K562 (cell line): ENCODE measurements around the gene FGR. TPM values are rescaled to one million over a fixed set of nuclear protein-coding genes. Genes with fewer than 3 reads are reported as not detected.

Experiments
- ATAC-seq: fragments of 200-7000 bp; cut with Tn5 transposase; 3 replicates; pipeline ENCODE4 v1.9.1; 2020; ENCODE audit warnings: moderate library complexity
- BruUV-seq: library from RNA; stranded (reverse); fragments of 400-500 nt; replicated peaks from 2 replicates; lab custom pipeline; 2021; lab: Mats Ljungman, UMichigan
- CTCF ChIA-PET: fragments of 300-600 bp; formaldehyde crosslinking; extraction: SDS; loops from one replicate; lab custom pipeline; 2021; ENCODE audit warnings: low intra/inter-chr PET ratio; lab: Yijun Ruan, JAX
- POLR2A ChIA-PET: fragments of 300-600, 350-650 bp; sonication (Branson Sonifier 250); formaldehyde crosslinking; extraction: SDS; loops from one replicate; lab custom pipeline; 2021; ENCODE audit warnings: antibody characterized with exemption, inconsistent platforms; lab: Yijun Ruan, JAX
- DNase-seq, 4 experiments: peaks; one replicate each; pipeline versions ENCODE4 v3.0.0 to v3.0.0-alpha.2; 2011 to 2018; ENCODE audit warnings: low spot score in 3 of 4, mixed read lengths in 3 of 4; ENCODE audit errors: extremely low read depth in 1 of 4
- FAIRE-seq: peaks from 2 replicates; lab custom pipeline; 2011; peaks lifted over from hg19 to GRCh38; lab: Jason Lieb, UNC
- H2AFZ ChIP-seq: 2 replicates; pipeline ENCODE4 v1.6.0; 2011; ENCODE audit warnings: low read depth, low read length, control low read depth, inconsistent platforms
- H3K27ac ChIP-seq: fragments of 200-600 bp; 3 replicates; pipeline ENCODE4 v1.8.0; 2011; ENCODE audit warnings: low read depth, mild to moderate bottlenecking, control low read depth, inconsistent platforms, low read length, moderate library complexity, mixed read lengths; ENCODE audit errors: extremely low read depth
- H3K27me3 ChIP-seq, 2 experiments: fragments of 300-600 bp in 1 of 2; 2 replicates in 1 of 2; 3 replicates in 1 of 2; pipeline versions ENCODE4 v1.6.0 to v1.8.0; 2011; ENCODE audit warnings: inconsistent platforms in 2 of 2, low read length in 2 of 2, mild to moderate bottlenecking in 1 of 2, mixed read lengths in 1 of 2, moderate library complexity in 1 of 2; ENCODE audit not compliant: control insufficient read depth in 2 of 2, insufficient read depth in 2 of 2
- H3K36me3 ChIP-seq: fragments of 300-600 bp; 3 replicates; pipeline ENCODE4 v1.8.0; 2011; ENCODE audit warnings: mild to moderate bottlenecking, low read length, inconsistent platforms; ENCODE audit not compliant: control insufficient read depth, insufficient read depth
- H3K4me1 ChIP-seq, 2 experiments: fragments of 200-600 bp in 1 of 2; replicated peaks in 1 of 2; 2 replicates in 1 of 2; 3 replicates in 1 of 2; pipeline versions ENCODE4 v1.5.1 to v1.8.0; 2011; ENCODE audit warnings: inconsistent platforms in 2 of 2, low read length in 2 of 2, mild to moderate bottlenecking in 1 of 2, mixed read lengths in 1 of 2, moderate library complexity in 1 of 2; ENCODE audit not compliant: control insufficient read depth in 2 of 2, insufficient read depth in 2 of 2
- H3K4me2 ChIP-seq: 2 replicates; pipeline ENCODE4 v1.6.1; 2011; ENCODE audit warnings: low read length, control low read depth, inconsistent platforms, mixed read lengths; ENCODE audit not compliant: insufficient read depth
- H3K4me3 ChIP-seq: fragments of 200-600 bp; sonication (generic), shearing (Covaris generic); 2 replicates; pipeline ENCODE4 v1.5.1; 2016; ENCODE audit warnings: control low read depth, inconsistent platforms
- H3K79me2 ChIP-seq: fragments of 200-600 bp; 3 replicates; pipeline ENCODE4 v1.8.0; 2011; ENCODE audit warnings: low read length, inconsistent platforms; ENCODE audit not compliant: control insufficient read depth, insufficient read depth
- H3K9ac ChIP-seq, 2 experiments: 2 replicates each; pipeline versions ENCODE4 v1.6.0 to v1.6.1; 2011; ENCODE audit warnings: low read depth in 2 of 2, low read length in 2 of 2, control low read depth in 1 of 2, inconsistent platforms in 1 of 2, mild to moderate bottlenecking in 1 of 2, mixed read lengths in 1 of 2; ENCODE audit not compliant: insufficient read depth in 1 of 2
- H3K9me1 ChIP-seq: one replicate; pipeline ENCODE4 v1.6.0; 2011; ENCODE audit warnings: inconsistent platforms, mild to moderate bottlenecking, low read length, moderate library complexity; ENCODE audit not compliant: control insufficient read depth, insufficient read depth
- H3K9me3 ChIP-seq: replicated peaks from 2 replicates; pipeline ENCODE4 v1.5.1; 2011; ENCODE audit warnings: low read depth, low read length, inconsistent platforms; ENCODE audit not compliant: control insufficient read depth, insufficient read depth
- H4K20me1 ChIP-seq: replicated peaks from 2 replicates; pipeline ENCODE4 v1.6.1; 2011; ENCODE audit warnings: low read length, inconsistent platforms, mixed read lengths; ENCODE audit not compliant: control insufficient read depth, insufficient read depth
- BRCA1 ChIP-seq, 2 experiments: fragments of 450-650 bp in 1 of 2; sonication (generic) in 1 of 2; formaldehyde crosslinking in 1 of 2; IDR thresholded peaks; 2 replicates each; pipeline versions ENCODE4 v1.5.0 to v1.6.1; 2017 to 2020; ENCODE audit warnings: mild to moderate bottlenecking in 1 of 2, missing genetic modification reagents in 1 of 2
- CREM ChIP-seq: IDR thresholded peaks from 2 replicates; pipeline ENCODE4 v1.6.1; 2014; ENCODE audit warnings: antibody characterized with exemption, low read depth
- CXXC5 ChIP-seq: fragments of 250-450 bp; sonication (Bioruptor Pico); IDR thresholded peaks from 2 replicates; pipeline ENCODE4 v1.8.0; 2022; ENCODE audit warnings: inconsistent platforms, mild to moderate bottlenecking, moderate library complexity
- MAFG ChIP-seq: fragments of 450-650 bp; conservative IDR thresholded peaks from 2 replicates; pipeline ENCODE4 v1.6.1; 2016; ENCODE audit warnings: missing genetic modification characterization, missing compliant biosample characterization
- MBD2 ChIP-seq: sonication (generic); IDR thresholded peaks from 2 replicates; pipeline ENCODE4 v1.6.1; 2016; ENCODE audit warnings: low read depth, borderline replicate concordance
- MEF2D ChIP-seq: conservative IDR thresholded peaks from 2 replicates; pipeline ENCODE4 v1.6.1; 2016; ENCODE audit warnings: low read depth, missing genetic modification characterization, missing compliant biosample characterization
- MTA3 ChIP-seq: fragments of 450-650 bp; formaldehyde crosslinking; IDR thresholded peaks from 2 replicates; pipeline ENCODE4 v1.6.1; 2017; ENCODE audit warnings: mild to moderate bottlenecking, borderline replicate concordance
- NCOA6 ChIP-seq: fragments of 450-650 bp; IDR thresholded peaks from 2 replicates; pipeline ENCODE4 v1.6.1; 2017; ENCODE audit warnings: mild to moderate bottlenecking
- RUNX1 ChIP-seq: sonication (generic); IDR thresholded peaks from 2 replicates; pipeline ENCODE4 v1.6.1; 2016; ENCODE audit warnings: antibody characterized with exemption, low read depth
- SREBF1 ChIP-seq: fragments of 150-350 bp; IDR thresholded peaks from 2 replicates; pipeline ENCODE4 v1.6.1; 2014; ENCODE audit warnings: antibody characterized with exemption, low read depth, low read length, borderline replicate concordance
- SRSF9 ChIP-seq: fragments of 200-400 bp; formaldehyde crosslinking; IDR thresholded peaks from 2 replicates; pipeline ENCODE4 v1.6.1; 2017; ENCODE audit warnings: low read depth, low read length, borderline replicate concordance
- WGBS: fragments of 100-300 bp; shearing (Covaris generic); methylation state at CpG from one replicate; pipeline ENCODE4 v1.1.6; 2016; ENCODE audit warnings: low coverage, mixed read lengths; ENCODE audit not compliant: insufficient coverage; ENCODE audit errors: missing lambda C conversion rate; 5-methylcytosine and 5-hydroxymethylcytosine counted together
- in situ Hi-C: fragments of 300-500 bp; cut with MboI; formaldehyde crosslinking; loops from 4 replicates; pipeline ENCODE4 v1.15.0; 2018; ENCODE audit warnings: inconsistent platforms, mixed read lengths
- intact Hi-C: fragments of 100-400 bp; cut with micrococcal nuclease; formaldehyde crosslinking; loops from 2 replicates; pipeline ENCODE4 v1.14.2; 2022
- polyA plus RNA-seq, 8 experiments: library from polyadenylated mRNA; depleted of rRNA in 4 of 8; stranded (reverse) in 5 of 8; unstranded in 3 of 8; fragments of >200 nt; fragmentation: Nextera tagmentation in 2 of 8; fragmentation: Illumina TruSeq in 1 of 8; extraction: Ambion mirVana in 2 of 8; extraction: Trizol in 1 of 8; gene quantifications; 2 replicates each; pipeline versions ENCODE4 v1.2.1 to v1.2.3, GENCODE V29; 2011 to 2014; ENCODE audit warnings: inconsistent platforms in 1 of 8, missing spikeins in 1 of 8
- total RNA-seq, 7 experiments: library from RNA; depleted of rRNA in 6 of 7; stranded (reverse); fragments of >200 nt in 6 of 7; fragmentation: Illumina TruSeq in 2 of 7; extraction: Trizol in 2 of 7; gene quantifications; 2 replicates each; pipeline versions ENCODE4 v1.2.1 to v1.2.3, GENCODE V29; 2011 to 2021; ENCODE audit warnings: low replicate concordance in 1 of 7
- TF ChIP-seq, protein P1 (sequence below): conservative IDR thresholded peaks from 2 replicates; pipeline ENCODE4 v1.6.1; 2011; ENCODE audit warnings: low read depth, mild to moderate bottlenecking, low read length; ENCODE audit not compliant: control insufficient read depth
- TF ChIP-seq, protein P2 (sequence below): fragments of 450-650 bp; IDR thresholded peaks from 2 replicates; pipeline ENCODE4 v1.6.1; 2014; ENCODE audit warnings: low read depth, mild to moderate bottlenecking, moderate library complexity, borderline replicate concordance
- TF ChIP-seq, protein P3 (sequence below): IDR thresholded peaks from 3 replicates; pipeline ENCODE4 v1.6.1; 2011; ENCODE audit warnings: borderline replicate concordance, mild to moderate bottlenecking; ENCODE audit not compliant: insufficient read length, insufficient read depth
- TF ChIP-seq, protein P4 (sequence below): sonication (generic); formaldehyde crosslinking; IDR thresholded peaks from 2 replicates; pipeline ENCODE4 v1.9.0; 2022; ENCODE audit warnings: mild to moderate bottlenecking, missing genetic modification reagents

The FGR gene
- total and polyA plus RNA-seq, 9 of the 15 experiments (the other 6 are each of a cell fraction or from before 2014, with no cell fraction given): 0.04 to 0.11 TPM; not detected in 7

DNA sequence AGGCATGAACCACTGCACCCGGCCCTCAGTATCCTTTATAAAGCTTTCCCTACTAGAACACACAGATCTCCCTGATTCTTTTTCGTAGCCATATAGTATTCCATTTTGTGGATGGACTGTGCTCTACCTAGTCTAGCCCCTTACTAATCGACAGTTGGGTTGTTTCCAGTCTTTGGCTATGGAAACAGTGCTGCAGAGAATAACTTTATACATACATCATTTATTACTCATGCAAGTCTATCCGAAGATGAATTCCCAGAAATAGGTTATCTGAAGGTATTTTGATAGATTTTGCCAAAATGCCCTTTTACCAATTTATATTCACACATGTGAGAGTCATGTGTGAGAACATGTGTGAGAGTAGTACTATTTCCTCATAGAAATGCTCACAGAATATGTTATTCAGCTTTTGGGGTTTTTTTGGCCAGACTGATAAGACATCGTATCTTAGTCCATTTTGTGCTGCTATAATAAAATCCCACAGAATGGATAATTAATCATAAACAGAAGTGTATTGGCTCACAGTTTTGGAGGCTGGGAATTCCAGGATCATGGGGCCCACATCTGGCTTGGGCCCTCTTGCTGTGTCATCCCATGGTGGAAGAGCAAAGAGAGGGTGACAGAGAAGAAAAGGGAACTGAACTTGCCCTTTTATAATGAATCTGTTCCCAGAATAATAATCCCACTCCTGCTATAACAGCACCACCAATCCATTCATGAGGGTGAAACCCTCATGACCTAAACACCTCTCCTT is 17.3 kb upstream of the FGR start (continued):
- TF ChIP-seq, protein P1, sequence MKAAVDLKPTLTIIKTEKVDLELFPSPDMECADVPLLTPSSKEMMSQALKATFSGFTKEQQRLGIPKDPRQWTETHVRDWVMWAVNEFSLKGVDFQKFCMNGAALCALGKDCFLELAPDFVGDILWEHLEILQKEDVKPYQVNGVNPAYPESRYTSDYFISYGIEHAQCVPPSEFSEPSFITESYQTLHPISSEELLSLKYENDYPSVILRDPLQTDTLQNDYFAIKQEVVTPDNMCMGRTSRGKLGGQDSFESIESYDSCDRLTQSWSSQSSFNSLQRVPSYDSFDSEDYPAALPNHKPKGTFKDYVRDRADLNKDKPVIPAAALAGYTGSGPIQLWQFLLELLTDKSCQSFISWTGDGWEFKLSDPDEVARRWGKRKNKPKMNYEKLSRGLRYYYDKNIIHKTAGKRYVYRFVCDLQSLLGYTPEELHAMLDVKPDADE: no peak
- TF ChIP-seq MEF2D (tag) (no peak), SRSF9 (no peak), MAFG (0 out of 2 replicates have a peak, but pooled peaks have one; percentile 10)
- TF ChIP-seq, all 486 proteins: peak for 5

DNA sequence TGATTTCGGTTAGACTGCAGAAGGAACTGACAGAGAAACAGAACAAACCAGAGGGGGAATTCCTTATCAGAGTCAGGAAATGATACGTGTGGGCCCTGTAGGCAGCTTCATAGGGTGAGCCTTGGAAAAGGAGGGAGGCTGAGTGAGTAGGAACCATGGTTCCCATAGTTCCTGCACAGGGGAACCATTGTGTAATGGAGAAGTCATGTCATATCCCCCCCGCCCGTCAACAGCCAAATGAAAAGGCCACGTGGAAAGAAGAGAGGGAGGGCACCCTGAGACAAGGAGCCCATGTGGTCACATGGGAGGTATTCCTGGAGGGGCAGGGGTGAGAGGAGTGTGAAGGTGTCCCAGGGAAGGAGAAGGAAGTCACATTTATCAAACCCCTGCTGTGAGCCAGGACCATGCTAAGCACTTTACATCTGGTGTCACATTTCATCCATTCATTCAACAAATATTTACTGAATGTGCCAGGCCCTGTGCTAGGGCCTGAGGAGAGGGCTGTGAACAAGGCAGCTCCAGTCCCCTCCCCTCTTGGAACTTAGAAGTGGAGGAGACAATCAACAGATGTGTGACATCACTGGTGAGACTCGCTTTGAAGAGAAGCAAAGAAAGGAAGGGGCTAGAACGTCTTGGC is 15.7 kb upstream of the FGR start:
- Histone ChIP-seq H3K27me3 (no peaks in the 10 kb centered on the region), H3K4me3 (no peak overlapping the region), H3K9me3 (no peaks in the 10 kb centered on the region), H4K20me1 (no peaks in the 10 kb centered on the region), H3K4me2 (peak overlapping the region; percentile 31; the same call in 1 of the 2 replicates), H3K4me1 (peaks cover 22 to 24% of the 10 kb centered on the region in 2 experiments; a peak in 4 of 5 replicates), H3K36me3 (no peaks in the 10 kb centered on the region), H3K79me2 (no peaks in the 10 kb centered on the region), H3K9me1 (no peaks in the 10 kb centered on the region), H3K9ac (peak overlapping the region; percentile 28 to 36; a peak in 3 of 4 replicates), H2AFZ (peak overlapping the region; percentile 97), H3K27ac (peak overlapping the region; percentile 54)
- in situ Hi-C loops: no loop called here
- BruUV-seq: no TSS peak
- ChIA-PET CTCF (interaction anchor here (0.6 kb wide), 1 partner anchor 197 kb away, joined by 4 read pairs; no protein-coding TSS in a partner anchor), POLR2A (interaction anchor here (0.7 to 1.8 kb wide), 5 partner anchors 8 to 931 kb away, joined by 3 to 4 read pairs (median 3); partner anchors contain the start of genes AHDC1, FGR and IFI6)
- WGBS: 20% methylated on average over 7 of the region's 7 CpGs
- ATAC-seq: peak; percentile 61
- intact Hi-C loops: no loop called here
- peak; percentile 74 for FAIRE-seq
- DNase-seq: peak in 2 of 4 experiments; percentile 37 to 55
- TF ChIP-seq, protein P2, sequence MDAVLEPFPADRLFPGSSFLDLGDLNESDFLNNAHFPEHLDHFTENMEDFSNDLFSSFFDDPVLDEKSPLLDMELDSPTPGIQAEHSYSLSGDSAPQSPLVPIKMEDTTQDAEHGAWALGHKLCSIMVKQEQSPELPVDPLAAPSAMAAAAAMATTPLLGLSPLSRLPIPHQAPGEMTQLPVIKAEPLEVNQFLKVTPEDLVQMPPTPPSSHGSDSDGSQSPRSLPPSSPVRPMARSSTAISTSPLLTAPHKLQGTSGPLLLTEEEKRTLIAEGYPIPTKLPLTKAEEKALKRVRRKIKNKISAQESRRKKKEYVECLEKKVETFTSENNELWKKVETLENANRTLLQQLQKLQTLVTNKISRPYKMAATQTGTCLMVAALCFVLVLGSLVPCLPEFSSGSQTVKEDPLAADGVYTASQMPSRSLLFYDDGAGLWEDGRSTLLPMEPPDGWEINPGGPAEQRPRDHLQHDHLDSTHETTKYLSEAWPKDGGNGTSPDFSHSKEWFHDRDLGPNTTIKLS: peak; percentile 41; the same call in 1 of the 2 replicates
- TF ChIP-seq MBD2 (no peak), NCOA6 (no peak), BRCA1 (IDR thresholded peaks at IDR 0.05) (no peak), BRCA1 (CRISPR knock-in tag; IDR thresholded peaks at IDR 0.05) (no peak), CXXC5 (CRISPR knock-in tag) (no peak), MTA3 (no peak), RUNX1 (no peak), CREM (no peak), SREBF1 (no peak)
- TF ChIP-seq, protein P3, sequence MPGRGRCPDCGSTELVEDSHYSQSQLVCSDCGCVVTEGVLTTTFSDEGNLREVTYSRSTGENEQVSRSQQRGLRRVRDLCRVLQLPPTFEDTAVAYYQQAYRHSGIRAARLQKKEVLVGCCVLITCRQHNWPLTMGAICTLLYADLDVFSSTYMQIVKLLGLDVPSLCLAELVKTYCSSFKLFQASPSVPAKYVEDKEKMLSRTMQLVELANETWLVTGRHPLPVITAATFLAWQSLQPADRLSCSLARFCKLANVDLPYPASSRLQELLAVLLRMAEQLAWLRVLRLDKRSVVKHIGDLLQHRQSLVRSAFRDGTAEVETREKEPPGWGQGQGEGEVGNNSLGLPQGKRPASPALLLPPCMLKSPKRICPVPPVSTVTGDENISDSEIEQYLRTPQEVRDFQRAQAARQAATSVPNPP: no peak
- TF ChIP-seq, protein P4, sequence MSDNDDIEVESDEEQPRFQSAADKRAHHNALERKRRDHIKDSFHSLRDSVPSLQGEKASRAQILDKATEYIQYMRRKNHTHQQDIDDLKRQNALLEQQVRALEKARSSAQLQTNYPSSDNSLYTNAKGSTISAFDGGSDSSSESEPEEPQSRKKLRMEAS (CRISPR knock-in tag): peak; percentile 85
